ENCODE measurements around the gene MRPL30.
"Not testable (repeated sequence)": the region's sequence is repeated elsewhere in the genome, so short reads cannot be mapped to it uniquely, and the experiment has no call there.

Gene MRPL30

GRCh38 chr2:99180755-99181623 is at the start of gene MRPL30, which contains the start of gene MITD1:
Gene MRPL30 (plus strand): TSS chr2:99181184. CDS start chr2:99186204, 5,020 bp downstream.
Gene MITD1 (minus strand): TSS chr2:99181058. CDS start chr2:99180981, 77 bp downstream.
- Histone ChIP-seq H3K36me3 (ENCODE audit: insufficient read depth, insufficient read length, low read length) (peaks cover 26% of the 10 kb centered on the region), H3K9ac (ENCODE audit: insufficient read length, low read depth) (peak within 1 kb of the TSS; percentile 93), H3K9me3 (ENCODE audit: insufficient read depth, low read length) (no peaks in the 10 kb centered on the region), H3K27me3 (ENCODE audit: insufficient read depth, insufficient read length) (no peaks in the 10 kb centered on the region), H3K4me1 (ENCODE audit: insufficient read depth, insufficient read length) (no peaks in the 10 kb centered on the region), H3K4me3 (ENCODE audit: insufficient read length, low read depth) (peak within 1 kb of the TSS; percentile 84)
- no peak for TF ChIP-seq SUZ12 (IDR thresholded peaks at IDR 0.05; ENCODE audit: extremely low read depth, insufficient read depth, insufficient read length)
- TF ChIP-seq ZNF274 (IDR thresholded peaks at IDR 0.05; ENCODE audit: low read depth, low read length): no peak
- no peak for TF ChIP-seq YY1 (IDR thresholded peaks at IDR 0.05; ENCODE audit: insufficient read depth, insufficient read length)
- peak; percentile 93 for DNase-seq (ENCODE audit: low read depth, low spot score)

- H3K36me3 ChIP-seq (ENCODE audit: insufficient read depth, insufficient read length, low read length); DNase-seq (ENCODE audit: low read depth, low spot score); H3K4me1 ChIP-seq (ENCODE audit: insufficient read depth, insufficient read length); H3K9ac ChIP-seq (ENCODE audit: insufficient read length, low read depth); H3K27me3 ChIP-seq (ENCODE audit: insufficient read depth, insufficient read length); H3K4me3 ChIP-seq (ENCODE audit: insufficient read length, low read depth): not testable (repeated sequence)
- peaks cover 16% of the 10 kb centered on the region for H3K9me3 ChIP-seq (ENCODE audit: insufficient read depth, low read length)
Observed at GRCh38 chr2:99135044-99135556, 45.9 kb upstream of the MRPL30 start.

DNA sequence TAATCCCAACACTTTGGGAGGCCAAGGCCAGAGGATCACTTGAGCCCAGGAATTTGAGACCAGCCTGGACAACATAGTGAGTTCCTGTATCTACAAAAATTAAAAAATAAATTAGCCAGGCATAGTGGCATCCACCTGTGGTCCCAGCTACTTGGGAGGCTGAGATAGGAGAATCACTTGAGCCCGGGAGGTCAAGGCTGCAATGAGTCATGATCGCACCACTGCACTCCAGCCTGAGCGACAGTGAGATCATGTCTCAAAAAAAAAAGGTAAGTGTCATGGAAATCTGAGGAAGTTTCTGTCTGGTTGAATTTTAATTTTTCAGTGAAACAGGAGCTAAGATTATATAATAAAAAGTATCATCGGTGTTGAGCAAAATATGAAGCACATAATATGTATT is 42.0 kb upstream of the MRPL30 start:
- H3K9me3 ChIP-seq (ENCODE audit: insufficient read depth, low read length): peaks cover 11% of the 10 kb centered on the region
- H3K36me3 ChIP-seq (ENCODE audit: insufficient read depth, insufficient read length, low read length): no peaks in the 10 kb centered on the region
- H3K27me3 ChIP-seq (ENCODE audit: insufficient read depth, insufficient read length): peaks cover 9% of the 10 kb centered on the region
- DNase-seq (ENCODE audit: low read depth, low spot score): no peak
- TF ChIP-seq ZNF274 (IDR thresholded peaks at IDR 0.05; ENCODE audit: low read depth, low read length) (no peak), SUZ12 (IDR thresholded peaks at IDR 0.05; ENCODE audit: extremely low read depth, insufficient read depth, insufficient read length) (no peak), YY1 (IDR thresholded peaks at IDR 0.05; ENCODE audit: insufficient read depth, insufficient read length) (no peak)
- no peaks in the 10 kb centered on the region for H3K4me1 ChIP-seq (ENCODE audit: insufficient read depth, insufficient read length)
- no peak overlapping the region for H3K9ac ChIP-seq (ENCODE audit: insufficient read length, low read depth)
- no peak overlapping the region for H3K4me3 ChIP-seq (ENCODE audit: insufficient read length, low read depth)

DNA sequence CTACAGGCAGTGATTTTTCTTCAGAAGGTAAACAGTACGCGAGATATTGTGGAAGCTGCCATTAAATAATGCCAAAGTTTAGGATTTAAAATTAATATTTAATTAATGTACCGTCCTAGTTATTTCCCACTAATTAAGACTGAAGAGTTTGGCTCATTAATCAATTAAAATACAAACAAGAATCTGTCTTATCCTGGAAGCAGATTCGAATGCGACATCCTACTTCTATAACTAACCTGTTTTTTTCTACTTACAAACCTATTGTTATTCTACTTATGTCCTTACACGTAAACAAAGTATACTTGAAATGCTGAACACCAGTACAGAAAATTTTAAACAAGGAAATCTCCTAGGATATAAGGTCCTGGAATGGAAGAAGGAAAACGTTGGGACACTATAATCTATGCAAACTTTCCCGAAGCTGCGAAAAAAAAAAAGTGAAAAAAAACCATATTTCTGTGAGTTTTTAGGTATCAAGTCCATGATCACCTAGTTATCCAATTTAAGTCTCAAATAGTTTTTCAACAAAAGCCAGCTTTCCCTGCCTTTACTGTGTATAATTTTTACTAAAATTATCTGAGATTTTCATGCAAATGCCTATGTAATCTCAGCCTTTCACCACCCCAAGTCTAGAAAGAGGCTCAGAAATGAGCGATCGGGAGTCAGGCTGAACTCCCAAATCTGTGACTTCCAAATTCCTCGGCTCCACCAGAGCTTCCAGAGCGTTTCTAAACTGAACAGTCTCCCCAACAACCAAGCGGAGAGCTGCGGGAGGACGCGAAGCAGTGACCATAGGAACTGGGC is 40.7 kb upstream of the MRPL30 start:
- Histone ChIP-seq H3K36me3 (ENCODE audit: insufficient read depth, insufficient read length, low read length) (no peaks in the 10 kb centered on the region), H3K27me3 (ENCODE audit: insufficient read depth, insufficient read length) (peaks cover 9% of the 10 kb centered on the region), H3K4me3 (ENCODE audit: insufficient read length, low read depth) (peak overlapping the region; percentile 74), H3K9ac (ENCODE audit: insufficient read length, low read depth) (peak overlapping the region; percentile 57), H3K9me3 (ENCODE audit: insufficient read depth, low read length) (no peaks in the 10 kb centered on the region), H3K4me1 (ENCODE audit: insufficient read depth, insufficient read length) (no peaks in the 10 kb centered on the region)
- DNase-seq (ENCODE audit: low read depth, low spot score): no peak
- TF ChIP-seq YY1 (IDR thresholded peaks at IDR 0.05; ENCODE audit: insufficient read depth, insufficient read length): no peak
- TF ChIP-seq SUZ12 (IDR thresholded peaks at IDR 0.05; ENCODE audit: extremely low read depth, insufficient read depth, insufficient read length): no peak
- no peak for TF ChIP-seq ZNF274 (IDR thresholded peaks at IDR 0.05; ENCODE audit: low read depth, low read length)

GRCh38 chr2:99140860-99141109 is 40.2 kb upstream of the MRPL30 start:
- DNase-seq (ENCODE audit: low read depth, low spot score): peak; percentile 25
- no peaks in the 10 kb centered on the region for H3K9me3 ChIP-seq (ENCODE audit: insufficient read depth, low read length)
- H3K36me3 ChIP-seq (ENCODE audit: insufficient read depth, insufficient read length, low read length): no peaks in the 10 kb centered on the region

GRCh38 chr2:99141110-99142108 is 39.6 kb upstream of the MRPL30 start, which contains the start of gene C2orf15:
Gene C2orf15 (plus strand): TSS chr2:99141707. CDS start chr2:99150559, 8,852 bp downstream.
- no peaks in the 10 kb centered on the region for H3K4me1 ChIP-seq (ENCODE audit: insufficient read depth, insufficient read length)
- peaks cover 9% of the 10 kb centered on the region for H3K27me3 ChIP-seq (ENCODE audit: insufficient read depth, insufficient read length)
- peak within 1 kb of the TSS; percentile 74 for H3K4me3 ChIP-seq (ENCODE audit: insufficient read length, low read depth)
- peak within 1 kb of the TSS; percentile 84 for H3K9ac ChIP-seq (ENCODE audit: insufficient read length, low read depth)
- no peak for TF ChIP-seq SUZ12 (IDR thresholded peaks at IDR 0.05; ENCODE audit: extremely low read depth, insufficient read depth, insufficient read length)
- no peak for TF ChIP-seq ZNF274 (IDR thresholded peaks at IDR 0.05; ENCODE audit: low read depth, low read length)
- TF ChIP-seq YY1 (IDR thresholded peaks at IDR 0.05; ENCODE audit: insufficient read depth, insufficient read length): no peak
- peak; percentile 91 for DNase-seq (ENCODE audit: low read depth, low spot score)
- H3K9me3 ChIP-seq (ENCODE audit: insufficient read depth, low read length): no peaks in the 10 kb centered on the region
- no peaks in the 10 kb centered on the region for H3K36me3 ChIP-seq (ENCODE audit: insufficient read depth, insufficient read length, low read length)

More at GRCh38 chr2:99140860-99141109, 40.2 kb upstream of the MRPL30 start:
- no peaks in the 10 kb centered on the region for H3K4me1 ChIP-seq (ENCODE audit: insufficient read depth, insufficient read length)
- peaks cover 9% of the 10 kb centered on the region for H3K27me3 ChIP-seq (ENCODE audit: insufficient read depth, insufficient read length)
- TF ChIP-seq ZNF274 (IDR thresholded peaks at IDR 0.05; ENCODE audit: low read depth, low read length) (no peak), SUZ12 (IDR thresholded peaks at IDR 0.05; ENCODE audit: extremely low read depth, insufficient read depth, insufficient read length) (no peak), YY1 (IDR thresholded peaks at IDR 0.05; ENCODE audit: insufficient read depth, insufficient read length) (no peak)
- H3K4me3 ChIP-seq (ENCODE audit: insufficient read length, low read depth): peak overlapping the region; percentile 74
- H3K9ac ChIP-seq (ENCODE audit: insufficient read length, low read depth): peak overlapping the region; percentile 57

Measured in NT2/D1 (cell line).